Spleen (tissue), 11 donors: ENCODE data around the gene DENND6B. TPM values are rescaled to one million over a fixed set of nuclear protein-coding genes. Genes with fewer than 3 reads are reported as not detected.

Source experiments
- DNase-seq: peaks from one replicate; pipeline ENCODE4 v3.0.0-alpha.2; 2020
- H3K27ac ChIP-seq, 8 donors: fragments of 200-600 bp; sonication (generic) in 7 of 8; 1 replicate in 4 of 8; 2 replicates in 4 of 8; pipeline versions ENCODE4 v1.5.0 to v1.8.0; 2016 to 2021; ENCODE audit warnings: inconsistent platforms in 4 of 8, mild to moderate bottlenecking in 4 of 8, moderate library complexity in 1 of 8
- H3K27me3 ChIP-seq, 7 donors: fragments of 200-600 bp; sonication (generic) in 6 of 7; replicated peaks in 1 of 7; 1 replicate in 4 of 7; 2 replicates in 3 of 7; pipeline versions ENCODE4 v1.5.0 to v1.8.0; 2016 to 2021; ENCODE audit warnings: inconsistent platforms in 3 of 7, mild to moderate bottlenecking in 1 of 7
- H3K36me3 ChIP-seq, 6 donors: fragments of 200-600 bp; sonication (generic) in 5 of 6; 1 replicate in 4 of 6; 2 replicates in 2 of 6; pipeline versions ENCODE4 v1.5.0 to v1.8.0; 2016 to 2021; ENCODE audit warnings: inconsistent platforms in 2 of 6
- H3K4me1 ChIP-seq, 6 donors: fragments of 200-600 bp; sonication (generic) in 5 of 6; 1 replicate in 3 of 6; 2 replicates in 3 of 6; pipeline versions ENCODE4 v1.5.0 to v1.8.0; 2016 to 2021; ENCODE audit warnings: inconsistent platforms in 3 of 6
- H3K4me3 ChIP-seq, 8 donors: fragments of 200-600 bp; sonication (generic) in 7 of 8; 1 replicate in 4 of 8; 2 replicates in 4 of 8; pipeline versions ENCODE4 v1.5.0 to v1.8.0; 2016 to 2021; ENCODE audit warnings: inconsistent platforms in 4 of 8, mild to moderate bottlenecking in 4 of 8, moderate library complexity in 2 of 8
- H3K9me3 ChIP-seq, 8 donors: fragments of 200-600 bp; sonication (generic) in 7 of 8; 1 replicate in 4 of 8; 2 replicates in 4 of 8; pipeline versions ENCODE4 v1.5.0 to v1.8.0; 2016 to 2021; ENCODE audit warnings: inconsistent platforms in 4 of 8
- POLR2A ChIP-seq, 3 donors: fragments of 450-650 bp; IDR thresholded peaks; one replicate each; pipeline ENCODE4 v1.5.1; 2017; ENCODE audit warnings: antibody characterized with exemption in 3 of 3, mild to moderate bottlenecking in 1 of 3
- POLR2AphosphoS5 ChIP-seq, 3 donors: sonication (generic); formaldehyde crosslinking; IDR thresholded peaks; one replicate each; pipeline ENCODE4 v1.5.1; 2017; ENCODE audit warnings: antibody characterized with exemption in 3 of 3
- WGBS, 5 donors: extraction: QIAGEN DNeasy Blood & Tissue Kit in 3 of 5; methylation state at CpG; one replicate each; pipeline versions ENCODE4 v1.1.5 to v1.1.7; 2013 to 2018; 5-methylcytosine and 5-hydroxymethylcytosine counted together
- intact Hi-C: fragments of 100-400 bp; cut with DNase I; formaldehyde crosslinking; loops from one replicate; pipeline ENCODE4 v1.15.0; 2023; ENCODE audit warnings: low total_unique reads
- polyA plus RNA-seq, 3 donors: library from polyadenylated mRNA; stranded (reverse); fragments of 200-250 nt; gene quantifications; one replicate each; pipeline ENCODE4 v1.2.1, GENCODE V29; 2013
- total RNA-seq, 7 donors: library from RNA; depleted of rRNA in 3 of 7; stranded (reverse); fragments of >200 nt in 3 of 7; fragmentation: NEBNext Ultra II Directional in 4 of 7; extraction: Animal tissue kit (Norgen Biotek cat#: 25700) in 4 of 7; gene quantifications; one replicate each; pipeline versions ENCODE4 v1.1.0 to v1.2.1, GENCODE V29; 2016 to 2021
- TF ChIP-seq, protein P1 (sequence below), 11 experiments: fragments of 200-600 bp in 7 of 11; fragments of 450-650 bp in 4 of 11; sonication (generic) in 4 of 11; IDR thresholded peaks in 8 of 11; conservative IDR thresholded peaks in 3 of 11; 1 replicate in 7 of 11; 2 replicates in 4 of 11; pipeline versions ENCODE4 v1.4.0 to v1.8.0; 2016 to 2021; ENCODE audit warnings: antibody characterized with exemption in 11 of 11, inconsistent platforms in 4 of 11, mild to moderate bottlenecking in 1 of 11
- donor health status: healthy with polysubstance abuse.
- donor health status: DM: no; HTN: no; CAD: no; lungs with moderate emphysema.
- donor health status: DM: no; HTN: no; CAD: no.
- donor health status: Bipolar disorder and iron deficiency.
- donor health status: healthy.
- donor health status: DM: no; HTN: no; CAD: no.
- donor health status: DM: yes; HTN: yes; CAD: no.

DENND6B gene
- total and polyA plus RNA-seq, 10 donors = 4.5 to 10.4 (median 6.3) TPM

DNA sequence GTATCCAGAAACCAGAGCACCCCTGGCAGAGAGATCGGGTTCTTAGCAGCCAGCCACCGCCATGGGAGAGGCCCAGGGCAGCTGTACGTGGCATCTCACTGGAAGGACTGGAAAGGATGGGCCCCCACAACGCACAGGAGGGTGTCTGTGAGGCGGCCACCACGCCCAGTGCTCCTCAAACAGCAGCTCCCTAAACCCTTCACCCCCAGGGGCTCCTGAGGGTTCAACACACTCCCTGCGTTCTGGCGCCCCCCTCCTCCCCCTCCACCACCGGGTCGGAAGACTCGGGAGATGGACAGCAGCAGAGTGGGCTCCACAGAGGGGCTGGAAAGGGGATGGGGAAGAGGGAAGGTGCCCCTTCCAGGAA lies 66.4 kb downstream of the DENND6B start:
- 27 to 41% (median 29%) methylated on average over 7 to 11 of the region's 11 CpGs; no CpG with 5 or more reads in 1 of the 5 donors for WGBS, 5 donors
- Histone ChIP-seq H3K4me3 (peak overlapping the region in 6 of 8 donors; percentile 35 to 73 (median 38)), H3K9me3 (no peaks in the 10 kb centered on the region), H3K4me1 (peaks cover 5 to 32% (median 21%) of the 10 kb centered on the region in 6 donors), H3K27me3 (peaks cover 0 to 62% (median 23%) of the 10 kb centered on the region in 7 donors), H3K36me3 (no peaks in the 10 kb centered on the region), H3K27ac (no peak overlapping the region)
- DNase-seq = no peak
- intact Hi-C loops = no loop called here
- no peak for TF ChIP-seq POLR2AphosphoS5 (IDR thresholded peaks at IDR 0.05)
- no peak for TF ChIP-seq POLR2A (IDR thresholded peaks at IDR 0.05)
- TF ChIP-seq, protein P1, sequence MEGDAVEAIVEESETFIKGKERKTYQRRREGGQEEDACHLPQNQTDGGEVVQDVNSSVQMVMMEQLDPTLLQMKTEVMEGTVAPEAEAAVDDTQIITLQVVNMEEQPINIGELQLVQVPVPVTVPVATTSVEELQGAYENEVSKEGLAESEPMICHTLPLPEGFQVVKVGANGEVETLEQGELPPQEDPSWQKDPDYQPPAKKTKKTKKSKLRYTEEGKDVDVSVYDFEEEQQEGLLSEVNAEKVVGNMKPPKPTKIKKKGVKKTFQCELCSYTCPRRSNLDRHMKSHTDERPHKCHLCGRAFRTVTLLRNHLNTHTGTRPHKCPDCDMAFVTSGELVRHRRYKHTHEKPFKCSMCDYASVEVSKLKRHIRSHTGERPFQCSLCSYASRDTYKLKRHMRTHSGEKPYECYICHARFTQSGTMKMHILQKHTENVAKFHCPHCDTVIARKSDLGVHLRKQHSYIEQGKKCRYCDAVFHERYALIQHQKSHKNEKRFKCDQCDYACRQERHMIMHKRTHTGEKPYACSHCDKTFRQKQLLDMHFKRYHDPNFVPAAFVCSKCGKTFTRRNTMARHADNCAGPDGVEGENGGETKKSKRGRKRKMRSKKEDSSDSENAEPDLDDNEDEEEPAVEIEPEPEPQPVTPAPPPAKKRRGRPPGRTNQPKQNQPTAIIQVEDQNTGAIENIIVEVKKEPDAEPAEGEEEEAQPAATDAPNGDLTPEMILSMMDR (IDR thresholded peaks at IDR 0.05 in 8 of 11, conservative IDR thresholded peaks at IDR 0.05 in 3 of 11) = no peak

GRCh38 chr22:50259302-50259701 lies 67.5 kb downstream of the DENND6B start:
- H3K36me3 ChIP-seq = no peaks in the 10 kb centered on the region
- H3K9me3 ChIP-seq = no peaks in the 10 kb centered on the region
- no peak for TF ChIP-seq POLR2A (IDR thresholded peaks at IDR 0.05)
- TF ChIP-seq, protein P1 (IDR thresholded peaks at IDR 0.05 in 8 of 11, conservative IDR thresholded peaks at IDR 0.05 in 3 of 11) = no peak
- no peak for TF ChIP-seq POLR2AphosphoS5 (IDR thresholded peaks at IDR 0.05)
- H3K27ac ChIP-seq = no peak overlapping the region
- intact Hi-C loops = no loop called here
- no peak for DNase-seq
- peaks cover 0 to 62% (median 23%) of the 10 kb centered on the region in 7 donors for H3K27me3 ChIP-seq
- no peak overlapping the region for H3K4me3 ChIP-seq
- H3K4me1 ChIP-seq = peaks cover 5 to 32% (median 21%) of the 10 kb centered on the region in 6 donors
- WGBS, 5 donors = 91 to 95% (median 94%) methylated on average over 12 to 15 of the region's 15 CpGs

Other genes starting within 250 kb of the DENND6B start
- gene MLC1, start 241.6 kb downstream of the DENND6B start, total RNA-seq = 1 to 10 TPM; 1.2 to 4.4 (median 1.9) TPM
- gene MLC1, start 241.6 kb downstream of the DENND6B start, polyA plus RNA-seq = under 1 TPM; 0.17 to 0.74 (median 0.39) TPM
- gene MOV10L1, start 237.0 kb downstream of the DENND6B start, total RNA-seq = under 1 TPM in 2 of 7 donors, not detected in 5; 0.10 to 0.37 TPM
- gene MOV10L1, start 237.0 kb downstream of the DENND6B start, polyA plus RNA-seq = under 1 TPM in 1 of 3 donors, not detected in 2; 0.15 TPM
- gene PANX2, start 156.3 kb downstream of the DENND6B start, total RNA-seq = 1 to 10 TPM in 6 of 7 donors, under 1 TPM in 1; 0.39 to 4.6 (median 2.4) TPM
- under 1 TPM; 0.11 to 0.67 (median 0.24) TPM for gene PANX2, start 156.3 kb downstream of the DENND6B start, polyA plus RNA-seq
- gene TRABD, start 141.1 kb downstream of the DENND6B start, total RNA-seq = 10 to 100 TPM; 49.8 to 66.5 (median 57.7) TPM
- gene TRABD, start 141.1 kb downstream of the DENND6B start, polyA plus RNA-seq = 10 to 100 TPM; 43.3 to 85.8 (median 77.9) TPM
- 10 to 100 TPM; 25.4 to 31.7 (median 29.3) TPM for gene SELENOO, start 126.0 kb downstream of the DENND6B start, total RNA-seq
- 10 to 100 TPM; 26.2 to 70.8 (median 47.0) TPM for gene SELENOO, start 126.0 kb downstream of the DENND6B start, polyA plus RNA-seq
- gene TUBGCP6, start 82.0 kb downstream of the DENND6B start, total RNA-seq = 10 to 100 TPM; 65.2 to 98.0 (median 69.4) TPM
- gene TUBGCP6, start 82.0 kb downstream of the DENND6B start, polyA plus RNA-seq = 10 to 100 TPM; 36.0 to 70.7 (median 69.2) TPM
- 100 to 1,000 TPM in 1 of 7 donors, 10 to 100 TPM in 6; 63.6 to 108 (median 70.2) TPM for gene HDAC10, start 75.7 kb downstream of the DENND6B start, total RNA-seq
- 10 to 100 TPM; 25.0 to 69.9 (median 44.7) TPM for gene HDAC10, start 75.7 kb downstream of the DENND6B start, polyA plus RNA-seq
- gene MAPK12, start 65.3 kb downstream of the DENND6B start, total RNA-seq = 10 to 100 TPM in 2 of 7 donors, 1 to 10 TPM in 5; 3.9 to 11.6 (median 6.4) TPM
- 10 to 100 TPM in 1 of 3 donors, 1 to 10 TPM in 2; 6.9 to 11.0 (median 9.0) TPM for gene MAPK12, start 65.3 kb downstream of the DENND6B start, polyA plus RNA-seq
- gene MAPK11, start 56.6 kb downstream of the DENND6B start, total RNA-seq = 10 to 100 TPM in 3 of 7 donors, 1 to 10 TPM in 4; 5.2 to 20.7 (median 9.3) TPM
- gene MAPK11, start 56.6 kb downstream of the DENND6B start, polyA plus RNA-seq = 10 to 100 TPM; 10.7 to 25.3 (median 21.0) TPM
- gene PLXNB2, start 19.4 kb downstream of the DENND6B start, total RNA-seq = 100 to 1,000 TPM; 175 to 382 (median 278) TPM
- gene PLXNB2, start 19.4 kb downstream of the DENND6B start, polyA plus RNA-seq = 100 to 1,000 TPM in 1 of 3 donors, 10 to 100 TPM in 2; 41.9 to 113 (median 68.3) TPM
- 10 to 100 TPM; 54.0 to 76.2 (median 64.7) TPM for gene PPP6R2, start 16.3 kb upstream of the DENND6B start, total RNA-seq
- 10 to 100 TPM; 23.6 to 48.7 (median 27.8) TPM for gene PPP6R2, start 16.3 kb upstream of the DENND6B start, polyA plus RNA-seq
- 10 to 100 TPM; 65.2 to 96.9 (median 78.9) TPM for gene SBF1, start 148.0 kb upstream of the DENND6B start, total RNA-seq
- 10 to 100 TPM; 35.7 to 63.3 (median 36.8) TPM for gene SBF1, start 148.0 kb upstream of the DENND6B start, polyA plus RNA-seq
- gene ADM2, start 154.5 kb upstream of the DENND6B start, total RNA-seq = 1 to 10 TPM; 1.2 to 3.5 (median 2.6) TPM
- gene ADM2, start 154.5 kb upstream of the DENND6B start, polyA plus RNA-seq = 1 to 10 TPM in 2 of 3 donors, under 1 TPM in 1; 0.74 to 2.1 (median 1.3) TPM
- gene MIOX, start 159.8 kb upstream of the DENND6B start, total RNA-seq = 1 to 10 TPM in 1 of 7 donors, not detected in 6; 2.2 TPM
- gene MIOX, start 159.8 kb upstream of the DENND6B start, polyA plus RNA-seq = under 1 TPM; 0.24 to 0.26 (median 0.26) TPM
- 10 to 100 TPM; 62.5 to 81.1 (median 72.2) TPM for gene LMF2, start 180.7 kb upstream of the DENND6B start, total RNA-seq
- 10 to 100 TPM; 36.6 to 71.2 (median 45.0) TPM for gene LMF2, start 180.7 kb upstream of the DENND6B start, polyA plus RNA-seq
- 10 to 100 TPM; 33.9 to 48.0 (median 38.1) TPM for gene NCAPH2, start 181.2 kb upstream of the DENND6B start, total RNA-seq
- 10 to 100 TPM; 31.4 to 43.1 (median 35.0) TPM for gene NCAPH2, start 181.2 kb upstream of the DENND6B start, polyA plus RNA-seq
- 1 to 10 TPM in 6 of 7 donors, not detected in 1; 1.2 to 7.4 (median 5.0) TPM for gene SCO2, start 198.6 kb upstream of the DENND6B start, total RNA-seq
- 10 to 100 TPM in 2 of 3 donors, 1 to 10 TPM in 1; 4.4 to 12.7 (median 12.0) TPM for gene SCO2, start 198.6 kb upstream of the DENND6B start, polyA plus RNA-seq
- 100 to 1,000 TPM in 6 of 7 donors, 10 to 100 TPM in 1; 73.7 to 284 (median 152) TPM for gene TYMP, start 203.0 kb upstream of the DENND6B start, total RNA-seq
- 100 to 1,000 TPM in 1 of 3 donors, 10 to 100 TPM in 2; 88.3 to 166 (median 92.3) TPM for gene TYMP, start 203.0 kb upstream of the DENND6B start, polyA plus RNA-seq
- 1 to 10 TPM; 2.6 to 5.0 (median 3.4) TPM for gene KLHDC7B, start 218.9 kb upstream of the DENND6B start, total RNA-seq
- 1 to 10 TPM; 2.6 to 3.8 (median 3.5) TPM for gene KLHDC7B, start 218.9 kb upstream of the DENND6B start, polyA plus RNA-seq
- gene SYCE3, start 235.9 kb upstream of the DENND6B start, total RNA-seq = 1 to 10 TPM in 1 of 7 donors, not detected in 6; 3.0 TPM
- under 1 TPM in 1 of 3 donors, not detected in 2; 0.50 TPM for gene SYCE3, start 235.9 kb upstream of the DENND6B start, polyA plus RNA-seq